Tibial nerve (tissue), 4 donors: ENCODE data around the gene TMEM271. TPM values are rescaled to one million over a fixed set of nuclear protein-coding genes. Genes with fewer than 3 reads are reported as not detected.

Experiments
- DNase-seq, 2 donors: peaks; one replicate each; pipeline ENCODE4 v3.0.0-alpha.2; 2019; ENCODE audit warnings: low spot score in 2 of 2
- H3K27ac ChIP-seq, 4 donors: fragments of 200-600 bp; sonication (generic) in 3 of 4; one replicate each; pipeline ENCODE4 v1.5.1; 2017 to 2019; ENCODE audit warnings: mild to moderate bottlenecking in 1 of 4
- H3K27me3 ChIP-seq, 2 donors: fragments of 200-600 bp; sonication (generic) in 1 of 2; one replicate each; pipeline versions ENCODE4 v1.5.1 to v1.6.0; 2017 to 2019
- H3K36me3 ChIP-seq, 3 donors: fragments of 200-600 bp; sonication (generic); one replicate each; pipeline ENCODE4 v1.5.1; 2018 to 2019
- H3K4me1 ChIP-seq, 4 donors: fragments of 200-600 bp; sonication (generic) in 3 of 4; one replicate each; pipeline ENCODE4 v1.5.1; 2017 to 2019
- H3K4me3 ChIP-seq, 4 donors: fragments of 200-600 bp; sonication (generic) in 3 of 4; one replicate each; pipeline ENCODE4 v1.5.1; 2017 to 2019; ENCODE audit warnings: mild to moderate bottlenecking in 1 of 4, moderate library complexity in 1 of 4
- H3K9me3 ChIP-seq, 4 donors: fragments of 200-600 bp; sonication (generic) in 3 of 4; one replicate each; pipeline ENCODE4 v1.5.1; 2017 to 2019
- CTCF ChIP-seq, 5 experiments: fragments of 200-600 bp in 3 of 5; fragments of 450-650 bp in 2 of 5; sonication (generic) in 3 of 5; IDR thresholded peaks; one replicate each; pipeline ENCODE4 v1.5.1; 2016 to 2019; ENCODE audit warnings: antibody characterized with exemption in 5 of 5, mild to moderate bottlenecking in 3 of 5, moderate library complexity in 2 of 5
- EP300 ChIP-seq, 2 donors: sonication (generic); formaldehyde crosslinking; IDR thresholded peaks; one replicate each; pipeline ENCODE4 v1.6.1; 2017; ENCODE audit warnings: antibody characterized with exemption in 2 of 2, mild to moderate bottlenecking in 1 of 2
- POLR2A ChIP-seq, 2 donors: fragments of 450-650 bp; IDR thresholded peaks; one replicate each; pipeline ENCODE4 v1.6.1; 2017; ENCODE audit warnings: antibody characterized with exemption in 2 of 2, mild to moderate bottlenecking in 2 of 2, moderate library complexity in 2 of 2
- WGBS, 2 donors: methylation state at CpG; one replicate each; pipeline ENCODE4 v1.1.5; 2018; 5-methylcytosine and 5-hydroxymethylcytosine counted together
- total RNA-seq, 4 donors: library from RNA; depleted of rRNA; stranded (reverse); fragments of >200 nt; gene quantifications; one replicate each; pipeline ENCODE4 v1.1.0, GENCODE V29; 2016

TMEM271 gene
- total RNA-seq, 4 donors from 2014 or later: not detected

GRCh38 chr4:601612-602558, 25.8 kb upstream of the TMEM271 start:
- Histone ChIP-seq H3K36me3 (no peaks in the 10 kb centered on the region), H3K4me1 (no peaks in the 10 kb centered on the region), H3K4me3 (no peak overlapping the region), H3K27me3 (no peaks in the 10 kb centered on the region), H3K27ac (no peak overlapping the region), H3K9me3 (no peaks in the 10 kb centered on the region)
- WGBS, 2 donors: 82 to 83% methylated on average over 24 of the region's 24 CpGs
- TF ChIP-seq POLR2A (IDR thresholded peaks at IDR 0.05) (no peak), EP300 (IDR thresholded peaks at IDR 0.05) (no peak), CTCF (IDR thresholded peaks at IDR 0.05) (no peak)
- DNase-seq: no peak

GRCh38 chr4:600850-601515, 24.9 kb upstream of the TMEM271 start:
- Histone ChIP-seq H3K4me3 (no peak overlapping the region), H3K36me3 (no peaks in the 10 kb centered on the region), H3K27me3 (no peaks in the 10 kb centered on the region), H3K4me1 (no peaks in the 10 kb centered on the region), H3K27ac (no peak overlapping the region), H3K9me3 (no peaks in the 10 kb centered on the region)
- TF ChIP-seq POLR2A (IDR thresholded peaks at IDR 0.05) (no peak), CTCF (IDR thresholded peaks at IDR 0.05) (no peak), EP300 (IDR thresholded peaks at IDR 0.05) (no peak)
- 61 to 65% methylated on average over 11 of the region's 11 CpGs for WGBS, 2 donors
- DNase-seq: no peak

- H3K27ac ChIP-seq: no peak overlapping the region
- DNase-seq: no peak
- TF ChIP-seq CTCF (IDR thresholded peaks at IDR 0.05) (no peak), POLR2A (IDR thresholded peaks at IDR 0.05) (no peak), EP300 (IDR thresholded peaks at IDR 0.05) (no peak)
- no peaks in the 10 kb centered on the region for H3K36me3 ChIP-seq
- no peaks in the 10 kb centered on the region for H3K27me3 ChIP-seq
- H3K9me3 ChIP-seq: no peaks in the 10 kb centered on the region
- WGBS, 2 donors: 68 to 88% methylated on average over 5 to 6 of the region's 6 CpGs
- H3K4me1 ChIP-seq: no peaks in the 10 kb centered on the region
- no peak overlapping the region for H3K4me3 ChIP-seq
These were observed 24.1 kb upstream of the TMEM271 start for GRCh38 chr4:600166-600565.

GRCh38 chr4:598925-599324, 22.8 kb upstream of the TMEM271 start:
- Histone ChIP-seq H3K4me1 (no peaks in the 10 kb centered on the region), H3K9me3 (peaks cover 0 to 12% (median 0%) of the 10 kb centered on the region in 4 donors), H3K4me3 (no peak overlapping the region), H3K27ac (no peak overlapping the region), H3K27me3 (no peaks in the 10 kb centered on the region), H3K36me3 (no peaks in the 10 kb centered on the region)
- DNase-seq: no peak
- WGBS, 2 donors: 70 to 78% methylated on average over 3 of the region's 3 CpGs
- TF ChIP-seq EP300 (IDR thresholded peaks at IDR 0.05) (no peak), CTCF (IDR thresholded peaks at IDR 0.05) (no peak), POLR2A (IDR thresholded peaks at IDR 0.05) (no peak)
